GM12872 (cell line): ENCODE results near the gene RALB.

Source experiments
- CTCF ChIP-seq: IDR thresholded peaks from 3 replicates; pipeline ENCODE4 v1.5.1; 2011; ENCODE audit warnings: low read depth, mild to moderate bottlenecking, low read length, moderate library complexity; ENCODE audit not compliant: insufficient read depth

RALB gene

GRCh38 chr2:120221616-120222015 lies 31.0 kb upstream of the RALB start:
- TF ChIP-seq CTCF = no peak

- no peak for TF ChIP-seq CTCF
Measured at GRCh38 chr2:120222186-120223033, 30.2 kb upstream of the RALB start.

GRCh38 chr2:120223034-120223912 lies 29.4 kb upstream of the RALB start, which contains the start of gene TMEM185B:
Gene TMEM185B (minus strand): TSS chr2:120223400. CDS start chr2:120222976, 424 bp downstream.
- peak; percentile 47; the same call in 2 of the 3 replicates for TF ChIP-seq CTCF

GRCh38 chr2:120224256-120224655 lies 28.4 kb upstream of the RALB start:
- TF ChIP-seq CTCF = no peak

- no peak for TF ChIP-seq CTCF
Measured at GRCh38 chr2:120224735-120225548, 27.7 kb upstream of the RALB start.

GRCh38 chr2:120225549-120226065 lies 27.0 kb upstream of the RALB start:
- no peak for TF ChIP-seq CTCF
